Measurements from ENCODE around the gene CHAF1A.

Gene CHAF1A

GRCh38 chr19:4456843-4457653 is 54.6 kb downstream of the CHAF1A start:
- Mint-ChIP-seq H3K27ac (peak overlapping the region; percentile 92), H3K27me3 (no peaks in the 10 kb centered on the region), H3K9me3 (no peaks in the 10 kb centered on the region), H3K4me3 (peak overlapping the region; percentile 89), H3K4me1 (ENCODE audit: low read depth) (peaks cover 12% of the 10 kb centered on the region), H3K36me3 (ENCODE audit: low read depth) (no peaks in the 10 kb centered on the region)

DNA sequence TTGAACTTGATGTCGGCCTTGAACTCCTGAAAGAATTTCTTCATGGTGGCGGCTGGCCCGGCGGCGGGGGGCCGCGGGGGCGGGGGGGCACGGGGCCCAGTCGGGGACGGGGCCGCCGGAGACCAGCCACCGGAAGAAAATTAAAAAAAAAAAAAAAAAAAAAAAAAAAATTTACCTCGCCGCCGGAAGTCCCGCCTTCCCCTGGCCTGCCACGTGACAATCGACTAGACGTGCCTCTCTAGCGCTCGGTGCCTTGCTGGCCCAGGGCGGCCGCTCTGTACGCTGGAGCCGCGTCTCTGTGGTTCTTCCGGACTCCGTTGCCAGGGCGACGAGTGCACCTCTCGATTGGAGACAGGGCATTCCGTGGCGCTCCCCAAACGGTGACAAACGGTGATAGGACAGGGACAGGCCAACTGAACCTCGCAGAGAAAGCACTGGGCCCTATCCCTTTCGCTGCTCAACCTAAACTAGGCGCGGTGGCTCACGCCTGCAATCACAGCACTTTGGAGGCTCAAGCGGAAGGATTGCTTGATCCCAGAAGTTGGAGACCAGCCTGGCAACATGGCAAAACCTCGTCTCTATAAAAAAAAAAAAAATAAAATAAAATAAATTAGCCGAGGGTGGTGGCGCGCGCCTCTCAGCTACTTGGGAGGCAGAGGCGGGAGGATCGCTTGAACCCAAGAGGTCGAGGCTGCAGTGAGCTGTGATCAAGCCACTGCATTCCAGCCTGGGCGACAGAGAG is 55.4 kb downstream of the CHAF1A start, which contains the start of gene UBXN6:
Gene UBXN6, minus strand, starts transcription at position 141 of the 742 bp plus-strand sequence. Its CDS starts 97 bp downstream, at position 44.
- Mint-ChIP-seq H3K36me3 (ENCODE audit: low read depth) (no peaks in the 10 kb centered on the region), H3K4me3 (peak within 1 kb of the TSS; percentile 89), H3K9me3 (no peaks in the 10 kb centered on the region), H3K27ac (peak within 1 kb of the TSS; percentile 93), H3K27me3 (no peaks in the 10 kb centered on the region), H3K4me1 (ENCODE audit: low read depth) (peaks cover 12% of the 10 kb centered on the region)

DNA sequence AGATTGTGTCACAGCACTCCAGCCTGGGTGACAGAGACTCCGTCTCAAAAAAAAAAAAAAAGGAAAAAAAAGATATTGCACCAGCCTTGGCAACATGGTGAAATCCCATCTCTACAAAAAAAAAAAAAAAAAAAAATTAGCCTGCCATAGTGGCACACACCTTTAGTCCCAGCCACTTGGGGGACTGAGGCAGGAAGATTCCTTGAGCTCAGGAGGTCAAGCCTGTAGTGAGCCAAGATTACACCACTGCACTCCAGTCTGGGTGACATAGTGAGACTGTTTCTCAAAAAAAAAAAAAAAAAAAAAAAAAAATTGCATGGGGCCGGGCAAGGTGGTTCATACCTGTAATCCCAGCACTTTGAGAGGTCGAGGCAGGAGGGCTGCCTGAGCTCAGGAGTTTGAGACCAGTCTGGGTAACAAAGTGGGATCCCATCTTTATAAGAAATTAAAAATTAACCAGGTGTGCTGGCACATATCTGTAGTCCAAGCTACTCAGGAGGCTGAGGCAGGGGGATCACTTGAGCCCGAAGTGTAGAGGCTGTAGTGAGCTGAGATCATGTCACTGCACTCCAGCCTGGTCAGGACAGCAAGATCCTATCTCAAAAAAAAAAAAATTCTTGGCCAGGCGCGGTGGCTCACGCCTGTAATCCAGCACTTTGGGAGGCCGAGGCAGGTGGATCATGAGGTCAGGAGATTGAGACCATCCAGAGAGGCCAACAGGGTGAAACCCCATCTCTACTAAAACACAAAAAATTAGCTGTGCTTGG is 62.6 kb downstream of the CHAF1A start:
- H3K9me3 Mint-ChIP-seq, result no peaks in the 10 kb centered on the region
- H3K4me1 Mint-ChIP-seq (ENCODE audit: low read depth), result peaks cover 3% of the 10 kb centered on the region
- no peak overlapping the region for H3K4me3 Mint-ChIP-seq
- H3K27me3 Mint-ChIP-seq, result no peaks in the 10 kb centered on the region
- no peak overlapping the region for H3K27ac Mint-ChIP-seq
- H3K36me3 Mint-ChIP-seq (ENCODE audit: low read depth), result no peaks in the 10 kb centered on the region

- Mint-ChIP-seq H3K27me3 (no peaks in the 10 kb centered on the region), H3K36me3 (ENCODE audit: low read depth) (no peaks in the 10 kb centered on the region), H3K27ac (no peak overlapping the region), H3K9me3 (no peaks in the 10 kb centered on the region), H3K4me3 (no peak overlapping the region), H3K4me1 (ENCODE audit: low read depth) (peaks cover 8% of the 10 kb centered on the region)
These were observed 65.4 kb downstream of the CHAF1A start for GRCh38 chr19:4467835-4468234.

- Mint-ChIP-seq H3K27me3 (no peaks in the 10 kb centered on the region), H3K27ac (no peak overlapping the region), H3K4me3 (no peak overlapping the region), H3K9me3 (no peaks in the 10 kb centered on the region), H3K36me3 (ENCODE audit: low read depth) (peaks cover 3% of the 10 kb centered on the region), H3K4me1 (ENCODE audit: low read depth) (peaks cover 24% of the 10 kb centered on the region)
These were observed 69.1 kb downstream of the CHAF1A start for GRCh38 chr19:4471403-4472173.

DNA sequence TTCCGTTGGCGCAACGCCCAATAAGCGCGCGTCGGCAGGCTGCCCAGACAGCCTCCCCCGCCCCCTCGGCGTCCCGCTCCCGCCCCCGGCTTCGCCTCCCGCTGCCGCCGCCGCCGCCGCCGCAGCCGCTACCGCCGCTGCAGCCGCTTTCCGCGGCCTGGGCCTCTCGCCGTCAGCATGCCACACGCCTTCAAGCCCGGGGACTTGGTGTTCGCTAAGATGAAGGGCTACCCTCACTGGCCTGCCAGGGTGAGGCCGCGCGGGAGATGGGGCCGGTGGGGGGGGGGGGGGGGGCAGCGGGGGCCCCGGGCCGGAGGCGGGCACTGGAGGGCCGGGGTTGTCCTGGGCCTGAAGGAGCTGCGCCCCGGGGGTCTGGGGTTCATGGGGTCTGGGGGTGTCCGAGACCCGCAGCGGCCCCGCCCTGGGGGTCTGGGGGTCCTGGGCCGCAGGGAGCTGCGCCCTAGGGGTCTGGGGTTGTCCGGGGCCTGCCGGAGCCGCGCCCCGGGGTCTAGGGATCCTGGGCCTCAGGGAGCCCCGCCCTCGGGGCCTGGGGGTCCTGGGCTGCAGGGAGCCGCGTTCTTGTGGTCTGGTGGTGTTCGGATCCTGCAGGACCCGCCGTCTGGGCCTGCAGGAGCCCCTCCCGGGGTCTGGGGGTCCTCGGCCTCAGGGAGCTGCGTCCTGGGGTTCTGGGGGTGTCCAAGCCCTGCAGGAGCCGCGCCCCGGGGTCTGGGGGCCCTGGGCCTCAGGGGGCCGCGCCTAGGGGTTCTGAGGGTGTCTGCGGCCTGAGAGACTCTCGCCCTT is 69.9 kb downstream of the CHAF1A start, which contains the start of gene HDGFL2:
Gene HDGFL2, plus strand, starts transcription at position 124 of the 801 bp plus-strand sequence. Its CDS starts 54 bp downstream, at position 178.
- H3K27me3 Mint-ChIP-seq, result no peaks in the 10 kb centered on the region
- no peak within 1 kb of the TSS for H3K27ac Mint-ChIP-seq
- H3K4me3 Mint-ChIP-seq, result peak within 1 kb of the TSS; percentile 81
- H3K9me3 Mint-ChIP-seq, result no peaks in the 10 kb centered on the region
- H3K36me3 Mint-ChIP-seq (ENCODE audit: low read depth), result peaks cover 5% of the 10 kb centered on the region
- H3K4me1 Mint-ChIP-seq (ENCODE audit: low read depth), result peaks cover 24% of the 10 kb centered on the region

- no peaks in the 10 kb centered on the region for H3K9me3 Mint-ChIP-seq
- H3K27ac Mint-ChIP-seq, result peak overlapping the region; percentile 45
- H3K36me3 Mint-ChIP-seq (ENCODE audit: low read depth), result peaks cover 5% of the 10 kb centered on the region
- peaks cover 24% of the 10 kb centered on the region for H3K4me1 Mint-ChIP-seq (ENCODE audit: low read depth)
- H3K4me3 Mint-ChIP-seq, result peak overlapping the region; percentile 81
- no peaks in the 10 kb centered on the region for H3K27me3 Mint-ChIP-seq
These were observed 70.7 kb downstream of the CHAF1A start for GRCh38 chr19:4473011-4473762.

DNA sequence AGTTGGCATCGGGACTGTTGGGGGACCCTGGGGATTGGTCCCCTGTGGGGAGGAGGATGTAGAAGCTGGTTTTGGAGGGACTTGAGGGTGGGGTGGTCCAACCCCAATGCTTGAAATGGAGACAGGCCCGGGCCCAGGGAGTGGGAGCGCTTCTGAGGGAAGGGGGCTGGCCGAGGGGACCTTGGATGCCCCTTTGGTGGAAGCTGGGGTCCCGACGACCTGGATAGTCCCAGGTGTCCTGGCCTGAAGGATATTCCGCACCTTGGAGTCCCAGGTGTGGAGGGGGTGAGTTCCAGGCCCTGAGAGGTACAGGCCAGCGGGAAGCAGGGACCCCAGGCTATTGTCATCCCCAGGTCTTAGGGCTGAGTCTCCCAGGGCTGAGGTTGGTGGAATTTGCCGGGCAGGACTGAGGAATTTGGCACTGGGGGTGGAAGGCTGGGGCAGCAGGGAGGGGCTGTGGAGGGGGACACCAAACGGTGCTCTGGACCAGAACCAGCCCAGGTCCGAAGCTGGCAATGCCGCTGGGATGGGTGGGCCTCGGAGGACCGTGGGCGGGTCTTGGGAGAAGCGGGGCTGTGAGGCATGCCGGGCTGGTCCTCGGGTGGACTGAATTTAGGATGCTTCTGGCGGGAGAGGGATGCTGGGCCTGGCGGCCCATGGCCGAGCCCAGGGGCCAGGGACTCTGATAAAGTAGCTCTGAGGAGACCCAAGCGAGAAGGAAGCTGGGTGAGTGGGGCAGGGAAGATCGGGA is 71.5 kb downstream of the CHAF1A start:
- H3K27ac Mint-ChIP-seq, result peak overlapping the region; percentile 45
- peak overlapping the region; percentile 81 for H3K4me3 Mint-ChIP-seq
- peaks cover 5% of the 10 kb centered on the region for H3K36me3 Mint-ChIP-seq (ENCODE audit: low read depth)
- peaks cover 24% of the 10 kb centered on the region for H3K4me1 Mint-ChIP-seq (ENCODE audit: low read depth)
- H3K27me3 Mint-ChIP-seq, result no peaks in the 10 kb centered on the region
- no peaks in the 10 kb centered on the region for H3K9me3 Mint-ChIP-seq

- H3K9me3 Mint-ChIP-seq, result no peaks in the 10 kb centered on the region
- peaks cover 5% of the 10 kb centered on the region for H3K36me3 Mint-ChIP-seq (ENCODE audit: low read depth)
- peak overlapping the region; percentile 26 for H3K27ac Mint-ChIP-seq
- no peaks in the 10 kb centered on the region for H3K27me3 Mint-ChIP-seq
- H3K4me3 Mint-ChIP-seq, result peak overlapping the region; percentile 81
- H3K4me1 Mint-ChIP-seq (ENCODE audit: low read depth), result peaks cover 22% of the 10 kb centered on the region
These were observed 72.1 kb downstream of the CHAF1A start for GRCh38 chr19:4474514-4475022.

- no peaks in the 10 kb centered on the region for H3K9me3 Mint-ChIP-seq
- H3K4me1 Mint-ChIP-seq (ENCODE audit: low read depth), result peaks cover 16% of the 10 kb centered on the region
- H3K27me3 Mint-ChIP-seq, result no peaks in the 10 kb centered on the region
- H3K4me3 Mint-ChIP-seq, result no peak overlapping the region
- H3K27ac Mint-ChIP-seq, result no peak overlapping the region
- peaks cover 5% of the 10 kb centered on the region for H3K36me3 Mint-ChIP-seq (ENCODE audit: low read depth)
These were observed 74.8 kb downstream of the CHAF1A start for GRCh38 chr19:4477034-4477801.

GRCh38 chr19:4482721-4483364 is 80.4 kb downstream of the CHAF1A start:
- Mint-ChIP-seq H3K36me3 (ENCODE audit: low read depth) (peaks cover 9% of the 10 kb centered on the region), H3K27me3 (no peaks in the 10 kb centered on the region), H3K4me1 (ENCODE audit: low read depth) (no peaks in the 10 kb centered on the region), H3K27ac (no peak overlapping the region), H3K9me3 (no peaks in the 10 kb centered on the region), H3K4me3 (no peak overlapping the region)

Measured in stimulated activated naive CD8-positive, alpha-beta T cell treated with anti-CD3 and anti-CD28 coated beads, Interleukin-15, Interleukin-2, amounts not matched to agents 100 ng/mL and 50 ng/mL, for 24 hours (primary cell).